Measurements from ENCODE around the gene KIF26B.
A peak's percentile ranks its signal among the peaks of the same experiment; 100 is the strongest.

Gene KIF26B

GRCh38 chr1:245155272-245156040 lies 671 bp downstream of the KIF26B start:
- DNase-seq (peak; percentile 11 to 23), ATAC-seq (no peak)
- peaks cover 40% of the 10 kb centered on the region for H3K4me1 Mint-ChIP-seq
- peak overlapping the region; percentile 83 to 85 for H3K4me3 Mint-ChIP-seq
- H3K9me3 Mint-ChIP-seq, result peaks cover 7 to 14% of the 10 kb centered on the region in 2 donors
- no peak overlapping the region for H3K27ac Mint-ChIP-seq
- peaks cover 89% of the 10 kb centered on the region for H3K27me3 Mint-ChIP-seq

DNA sequence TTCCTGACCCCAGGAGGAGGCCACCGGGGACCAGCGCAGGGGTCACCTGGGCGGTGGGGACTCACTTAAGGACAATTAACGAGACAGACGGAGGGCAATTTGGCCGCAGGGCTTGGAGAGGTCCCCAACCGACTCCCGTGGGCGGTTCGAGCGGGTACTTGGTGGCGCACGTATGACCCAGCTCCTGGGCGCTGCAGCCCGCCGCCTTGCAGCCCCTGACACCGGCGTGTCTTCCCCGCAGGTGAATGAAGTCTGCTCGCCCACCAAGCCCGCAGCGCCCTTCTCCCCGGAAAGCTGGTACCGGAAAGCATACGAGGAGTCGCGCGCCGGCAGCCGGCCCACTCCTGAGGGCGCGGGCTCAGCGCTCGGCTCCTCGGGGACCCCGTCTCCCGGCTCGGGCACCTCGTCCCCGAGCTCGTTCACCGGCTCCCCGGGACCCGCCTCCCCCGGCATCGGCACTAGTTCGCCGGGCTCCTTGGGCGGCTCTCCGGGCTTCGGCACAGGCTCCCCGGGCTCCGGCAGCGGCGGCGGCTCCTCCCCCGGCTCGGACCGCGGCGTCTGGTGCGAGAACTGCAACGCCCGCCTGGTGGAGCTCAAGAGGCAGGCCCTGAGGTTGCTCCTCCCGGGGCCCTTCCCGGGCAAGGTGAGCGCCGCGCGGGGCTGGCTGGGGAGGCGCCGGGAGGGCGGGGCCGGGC lies 1.4 kb downstream of the KIF26B start:
- peak overlapping the region; percentile 83 to 85 for H3K4me3 Mint-ChIP-seq
- no peak overlapping the region for H3K27ac Mint-ChIP-seq
- peaks cover 82% of the 10 kb centered on the region for H3K27me3 Mint-ChIP-seq
- DNase-seq (peak; percentile 87 to 89), ATAC-seq (peak; percentile 87)
- H3K4me1 Mint-ChIP-seq, result peaks cover 40% of the 10 kb centered on the region
- H3K9me3 Mint-ChIP-seq, result peaks cover 7 to 14% of the 10 kb centered on the region in 2 donors

DNA sequence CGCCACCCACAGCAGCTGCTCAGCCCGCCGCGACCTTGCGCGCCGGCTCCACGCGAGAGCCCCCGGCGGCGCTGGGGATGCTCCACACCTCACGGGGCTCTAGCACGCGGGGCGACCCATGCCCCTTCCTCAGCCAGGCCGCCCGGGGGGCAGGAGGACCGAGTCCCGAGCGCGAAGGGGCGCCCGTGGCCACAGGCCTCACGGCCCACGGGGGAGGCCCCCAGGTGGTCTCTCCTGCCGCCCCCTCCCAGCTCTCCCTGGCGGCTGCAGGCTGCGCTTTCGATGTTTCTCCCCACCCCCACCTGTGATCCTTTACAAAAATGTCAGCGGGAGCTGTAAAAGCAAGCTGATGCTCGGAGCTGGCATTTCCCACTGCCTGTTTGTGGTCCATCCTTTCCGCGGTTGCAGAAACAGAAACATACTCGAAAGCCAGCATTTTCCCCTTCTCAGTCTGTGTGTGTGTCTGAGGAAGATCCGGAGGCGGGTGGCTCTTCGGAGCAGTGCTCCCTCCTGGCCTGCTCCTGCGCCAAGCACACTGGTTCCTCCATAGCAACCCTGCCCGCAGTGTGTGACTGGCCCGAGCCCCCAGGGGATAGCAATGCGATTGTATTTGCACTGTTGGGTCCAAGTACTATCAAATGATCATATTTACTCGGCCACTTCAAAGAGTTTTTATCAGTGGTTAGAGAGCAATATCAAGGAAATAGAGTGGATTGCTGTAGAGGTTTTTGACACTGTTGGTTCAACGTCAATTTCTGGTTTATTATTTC lies 2.1 kb downstream of the KIF26B start:
- Mint-ChIP-seq H3K27ac (peak overlapping the region in 1 of 2 donors; percentile 50), H3K4me1 (peaks cover 40% of the 10 kb centered on the region), H3K9me3 (peaks cover 7 to 14% of the 10 kb centered on the region in 2 donors), H3K4me3 (peak overlapping the region; percentile 81 to 86), H3K27me3 (peaks cover 79% of the 10 kb centered on the region)
- DNase-seq (peak in 1 of 2 donors; percentile 21), ATAC-seq (peak; percentile 11)

DNA sequence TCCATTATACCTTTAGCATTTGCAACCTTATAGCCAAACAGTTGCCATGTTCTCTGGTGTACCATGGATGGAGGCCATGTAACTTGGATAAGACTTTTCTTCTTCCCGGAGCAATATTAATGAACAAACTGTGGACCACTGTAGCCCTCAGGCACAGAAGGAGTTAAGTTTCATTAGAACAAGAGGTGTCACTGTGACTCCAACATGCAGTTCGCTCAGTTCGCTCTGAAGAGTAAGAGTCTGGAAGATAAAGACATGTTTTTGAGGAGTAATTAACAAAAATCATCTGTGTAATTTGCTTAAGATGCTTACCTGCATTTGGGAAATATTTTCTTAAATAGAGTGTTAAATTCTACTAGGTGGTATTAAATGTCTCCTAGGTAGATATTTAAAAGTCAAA lies 4.1 kb downstream of the KIF26B start:
- Mint-ChIP-seq H3K27me3 (peaks cover 68% of the 10 kb centered on the region), H3K27ac (no peak overlapping the region), H3K4me3 (no peak overlapping the region), H3K4me1 (peaks cover 25% of the 10 kb centered on the region), H3K9me3 (peaks cover 7 to 14% of the 10 kb centered on the region in 2 donors)
- ATAC-seq (no peak), DNase-seq (no peak)

DNA sequence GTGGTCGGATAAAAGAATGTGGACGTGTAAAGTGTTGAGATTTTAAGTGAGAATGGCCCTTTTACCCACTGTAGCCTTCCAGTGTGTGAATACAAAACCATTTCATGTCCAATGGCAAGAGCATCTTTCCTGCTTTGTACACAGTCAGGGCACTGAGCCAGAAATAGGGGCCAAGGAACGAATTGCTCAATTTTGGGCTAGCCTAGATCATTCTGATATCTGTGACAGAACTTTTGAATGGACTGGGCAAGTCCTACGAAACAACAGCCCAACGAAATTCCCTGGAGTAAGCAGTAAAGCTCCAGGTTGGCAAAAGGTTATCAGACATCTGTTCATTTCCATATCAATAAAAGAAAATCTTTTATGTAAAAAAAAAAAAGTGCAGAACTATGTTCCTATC lies 5.5 kb downstream of the KIF26B start:
- Mint-ChIP-seq H3K27ac (no peak overlapping the region), H3K9me3 (peaks cover 7 to 14% of the 10 kb centered on the region in 2 donors), H3K4me3 (no peak overlapping the region), H3K4me1 (peaks cover 16% of the 10 kb centered on the region), H3K27me3 (peaks cover 69% of the 10 kb centered on the region)
- no peak for ATAC-seq
- no peak for DNase-seq

- no peak overlapping the region for H3K27ac Mint-ChIP-seq
- H3K4me3 Mint-ChIP-seq, result no peak overlapping the region
- peaks cover 69% of the 10 kb centered on the region for H3K27me3 Mint-ChIP-seq
- ATAC-seq (no peak), DNase-seq (no peak)
- H3K9me3 Mint-ChIP-seq, result peaks cover 7 to 14% of the 10 kb centered on the region in 2 donors
- peaks cover 10% of the 10 kb centered on the region for H3K4me1 Mint-ChIP-seq
Measured at GRCh38 chr1:245160741-245161400, 6.1 kb downstream of the KIF26B start.

DNA sequence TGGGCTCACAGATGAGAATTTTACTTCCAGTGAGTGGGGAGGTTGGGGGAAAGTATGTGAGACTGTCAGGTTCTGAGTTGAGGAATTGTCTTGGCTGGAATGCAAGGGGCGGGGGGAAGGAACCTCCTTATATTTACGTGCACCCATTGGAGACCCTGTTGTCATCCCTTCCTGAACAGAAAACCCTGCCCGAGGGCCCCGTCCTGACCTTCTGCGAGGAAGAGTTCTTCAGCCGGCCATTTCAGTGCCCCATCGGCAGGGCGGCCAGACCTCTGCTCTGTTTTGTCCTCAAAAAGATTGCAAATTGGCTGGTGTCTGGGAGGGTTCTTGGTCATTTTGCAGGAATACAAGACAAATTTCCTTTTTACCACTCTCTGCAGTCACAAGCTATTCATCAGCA lies 7.1 kb downstream of the KIF26B start:
- no peak for DNase-seq
- Mint-ChIP-seq H3K27me3 (peaks cover 74% of the 10 kb centered on the region), H3K4me3 (no peak overlapping the region), H3K9me3 (peaks cover 7 to 14% of the 10 kb centered on the region in 2 donors), H3K4me1 (peaks cover 12% of the 10 kb centered on the region), H3K27ac (no peak overlapping the region)
- ATAC-seq, result no peak

DNA sequence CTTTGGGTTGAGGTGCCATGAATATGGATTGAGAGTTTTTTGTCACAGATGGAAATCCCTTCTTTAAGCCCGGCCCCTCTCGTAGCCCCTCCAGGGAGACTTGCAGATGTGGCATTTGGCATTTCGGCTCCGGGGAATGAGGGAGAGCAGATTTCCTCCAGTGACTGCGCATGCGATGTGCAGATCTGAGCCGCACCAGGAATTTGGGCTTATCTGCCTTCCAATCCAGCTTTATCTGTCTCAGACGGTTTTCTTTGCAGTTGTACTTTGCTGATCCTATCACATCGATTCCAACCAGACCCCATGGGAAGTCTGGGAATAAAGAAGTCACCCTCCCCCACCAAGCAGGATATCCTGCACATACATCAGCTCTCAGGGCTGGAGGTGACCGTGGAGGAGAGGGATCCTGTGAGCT lies 11.7 kb downstream of the KIF26B start:
- Mint-ChIP-seq H3K9me3 (no peaks in the 10 kb centered on the region), H3K27me3 (peaks cover 74% of the 10 kb centered on the region), H3K4me1 (peaks cover 12% of the 10 kb centered on the region), H3K27ac (no peak overlapping the region), H3K4me3 (no peak overlapping the region)
- DNase-seq, result no peak
- no peak for ATAC-seq

GRCh38 chr1:245168086-245168485 lies 13.3 kb downstream of the KIF26B start:
- peaks cover 12% of the 10 kb centered on the region for H3K4me1 Mint-ChIP-seq
- H3K27ac Mint-ChIP-seq, result no peak overlapping the region
- no peak overlapping the region for H3K4me3 Mint-ChIP-seq
- no peak for DNase-seq
- peaks cover 66% of the 10 kb centered on the region for H3K27me3 Mint-ChIP-seq
- no peak for ATAC-seq
- H3K9me3 Mint-ChIP-seq, result peaks cover 0 to 7% of the 10 kb centered on the region in 2 donors

DNA sequence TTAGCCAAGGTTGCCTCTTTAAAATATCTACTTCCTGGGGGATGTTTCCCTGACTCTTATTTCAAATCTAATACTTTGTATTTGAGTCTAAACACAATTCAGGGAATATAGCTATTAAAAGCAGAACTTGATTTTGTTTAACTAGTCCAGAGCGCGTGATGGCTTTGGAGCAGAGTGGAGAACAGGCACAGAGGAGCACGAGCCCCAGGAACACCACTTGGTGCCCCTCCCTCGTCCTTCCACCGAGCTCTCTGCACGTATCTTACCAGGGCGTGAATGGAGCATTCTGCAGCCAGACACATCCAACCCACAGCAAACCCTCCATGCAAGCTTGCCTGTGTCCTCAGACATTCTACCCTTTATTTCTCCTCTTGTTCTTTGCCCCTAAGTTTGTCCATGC lies 14.1 kb downstream of the KIF26B start:
- Mint-ChIP-seq H3K27ac (no peak overlapping the region), H3K4me3 (no peak overlapping the region), H3K27me3 (peaks cover 62% of the 10 kb centered on the region), H3K9me3 (peaks cover 0 to 7% of the 10 kb centered on the region in 2 donors), H3K4me1 (peaks cover 12% of the 10 kb centered on the region)
- ATAC-seq, result no peak
- no peak for DNase-seq

- Mint-ChIP-seq H3K27ac (no peak overlapping the region), H3K9me3 (peaks cover 0 to 7% of the 10 kb centered on the region in 2 donors), H3K27me3 (peaks cover 59% of the 10 kb centered on the region), H3K4me3 (no peak overlapping the region), H3K4me1 (peaks cover 12% of the 10 kb centered on the region)
- no peak for DNase-seq
- ATAC-seq, result no peak
Measured at GRCh38 chr1:245169376-245169775, 14.6 kb downstream of the KIF26B start.

GRCh38 chr1:245172026-245172425 lies 17.2 kb downstream of the KIF26B start:
- H3K4me3 Mint-ChIP-seq, result no peak overlapping the region
- ATAC-seq, result no peak

GRCh38 chr1:245172829-245173228 lies 18.0 kb downstream of the KIF26B start:
- no peak overlapping the region for H3K27ac Mint-ChIP-seq
- H3K4me3 Mint-ChIP-seq, result no peak overlapping the region
- ATAC-seq (no peak), DNase-seq (no peak)
- peaks cover 6% of the 10 kb centered on the region for H3K4me1 Mint-ChIP-seq
- peaks cover 24% of the 10 kb centered on the region for H3K27me3 Mint-ChIP-seq
- H3K9me3 Mint-ChIP-seq, result peaks cover 0 to 7% of the 10 kb centered on the region in 2 donors

More at GRCh38 chr1:245172026-245172425, 17.2 kb downstream of the KIF26B start:
- peaks cover 32% of the 10 kb centered on the region for H3K27me3 Mint-ChIP-seq
- DNase-seq, result no peak
- peaks cover 0 to 7% of the 10 kb centered on the region in 2 donors for H3K9me3 Mint-ChIP-seq
- peak overlapping the region in 1 of 2 donors; percentile 2 for H3K27ac Mint-ChIP-seq
- peaks cover 6% of the 10 kb centered on the region for H3K4me1 Mint-ChIP-seq

- no peak for DNase-seq
- peaks cover 0 to 7% of the 10 kb centered on the region in 2 donors for H3K9me3 Mint-ChIP-seq
- peaks cover 16% of the 10 kb centered on the region for H3K27me3 Mint-ChIP-seq
- H3K4me3 Mint-ChIP-seq, result no peak overlapping the region
- peaks cover 6% of the 10 kb centered on the region for H3K4me1 Mint-ChIP-seq
- H3K27ac Mint-ChIP-seq, result no peak overlapping the region
- no peak for ATAC-seq
Measured at GRCh38 chr1:245173446-245174211, 18.8 kb downstream of the KIF26B start.

All from stimulated activated naive CD8-positive, alpha-beta T cell treated with anti-CD3 and anti-CD28 coated beads, Interleukin-15, amount 100 ng/mL, for 72 hours (primary cell).